Measurements from ENCODE around the gene PPM1G.

PPM1G gene

DNA sequence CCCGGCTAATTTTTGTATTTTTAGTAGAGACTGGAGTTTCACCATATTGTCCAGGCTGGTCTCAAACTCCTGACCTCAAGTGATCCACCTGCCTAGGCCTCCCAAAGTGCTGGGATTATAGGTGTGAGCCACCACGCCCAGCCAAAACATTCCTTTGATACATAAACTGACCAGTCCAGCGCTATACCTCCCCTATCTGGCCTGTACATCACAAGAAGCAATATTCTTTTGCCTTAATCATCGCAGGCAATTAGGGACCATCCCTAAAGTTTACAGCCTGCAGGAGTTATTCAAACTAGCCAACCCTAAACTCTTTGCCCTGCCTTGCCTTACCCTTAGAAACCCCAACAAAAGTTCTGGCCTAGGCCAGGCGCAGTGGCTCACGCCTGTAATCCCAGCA is 6.8 kb upstream of the PPM1G start:
- in situ Hi-C loops (cut with MboI; ENCODE audit: low sequenced_read_pairs): no loop called here

DNA sequence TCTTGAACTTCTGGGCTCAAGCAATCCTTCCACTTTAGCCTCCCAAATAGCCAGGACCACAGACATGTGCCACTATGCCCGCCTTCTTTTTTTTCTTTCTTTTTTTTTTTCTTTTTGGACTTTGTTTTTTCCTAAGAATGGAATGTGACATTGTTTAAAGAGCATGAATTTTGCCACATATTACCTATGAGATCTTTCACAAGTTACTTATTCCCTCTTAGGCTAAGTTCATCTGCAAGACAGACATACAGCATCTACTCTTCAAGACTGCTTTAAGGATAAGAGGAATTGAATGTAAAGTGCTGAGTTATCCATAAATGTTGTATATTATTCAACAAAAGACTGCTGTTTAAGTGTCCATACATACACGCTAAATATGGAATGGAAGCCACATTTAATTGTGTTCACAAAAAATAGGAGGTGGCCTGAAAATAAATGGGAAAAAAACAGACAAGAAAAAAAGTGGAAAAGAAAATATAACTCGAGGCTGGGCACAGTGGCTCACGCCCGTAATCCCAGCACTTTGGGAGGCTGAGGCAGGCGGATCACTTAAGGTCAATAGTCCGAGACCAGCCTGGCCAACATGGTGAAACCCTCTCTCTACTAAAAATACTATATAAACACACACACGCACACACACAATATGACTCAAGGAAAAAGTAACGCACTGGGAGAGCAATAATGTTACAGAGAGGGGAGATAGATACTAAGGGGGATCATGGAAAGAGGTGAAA is 3.2 kb upstream of the PPM1G start:
- in situ Hi-C loops (cut with MboI; ENCODE audit: low sequenced_read_pairs): no loop called here

DNA sequence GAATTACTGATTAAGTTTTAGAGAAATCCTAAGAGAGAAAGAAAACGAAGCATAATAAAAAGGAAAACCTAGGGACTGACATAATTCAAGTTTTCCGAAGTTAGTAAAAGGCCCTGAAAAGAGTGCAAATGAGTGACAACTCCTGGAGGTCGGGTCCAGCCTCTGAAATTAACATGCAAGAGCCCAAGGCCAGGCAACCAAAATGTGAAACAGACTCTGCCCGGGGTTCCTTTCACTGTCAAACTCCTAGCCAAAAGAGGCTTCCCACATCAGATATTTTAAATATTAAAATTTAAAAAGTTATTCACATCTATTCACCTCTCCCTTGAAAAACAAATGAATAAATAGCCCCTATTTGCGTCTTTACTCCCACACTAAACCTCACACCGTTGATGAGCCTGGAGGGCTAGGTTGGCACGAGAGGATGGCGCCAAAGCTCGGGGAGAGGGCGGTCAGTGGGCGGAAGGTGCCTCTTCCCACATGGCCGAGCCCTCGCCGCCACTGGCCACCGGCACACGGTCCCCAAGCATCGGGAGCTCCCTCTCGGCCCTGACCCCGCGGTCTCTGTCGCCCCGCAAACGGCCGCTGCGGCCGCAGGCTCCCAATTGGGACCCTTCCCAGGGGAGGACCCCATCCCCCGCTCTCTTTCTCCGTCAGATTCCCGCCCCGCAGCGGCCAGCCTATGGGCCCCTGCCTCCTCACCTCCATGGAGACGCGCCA is 630 bp downstream of the PPM1G start:
- in situ Hi-C loops (cut with MboI; ENCODE audit: low sequenced_read_pairs): no loop called here

DNA sequence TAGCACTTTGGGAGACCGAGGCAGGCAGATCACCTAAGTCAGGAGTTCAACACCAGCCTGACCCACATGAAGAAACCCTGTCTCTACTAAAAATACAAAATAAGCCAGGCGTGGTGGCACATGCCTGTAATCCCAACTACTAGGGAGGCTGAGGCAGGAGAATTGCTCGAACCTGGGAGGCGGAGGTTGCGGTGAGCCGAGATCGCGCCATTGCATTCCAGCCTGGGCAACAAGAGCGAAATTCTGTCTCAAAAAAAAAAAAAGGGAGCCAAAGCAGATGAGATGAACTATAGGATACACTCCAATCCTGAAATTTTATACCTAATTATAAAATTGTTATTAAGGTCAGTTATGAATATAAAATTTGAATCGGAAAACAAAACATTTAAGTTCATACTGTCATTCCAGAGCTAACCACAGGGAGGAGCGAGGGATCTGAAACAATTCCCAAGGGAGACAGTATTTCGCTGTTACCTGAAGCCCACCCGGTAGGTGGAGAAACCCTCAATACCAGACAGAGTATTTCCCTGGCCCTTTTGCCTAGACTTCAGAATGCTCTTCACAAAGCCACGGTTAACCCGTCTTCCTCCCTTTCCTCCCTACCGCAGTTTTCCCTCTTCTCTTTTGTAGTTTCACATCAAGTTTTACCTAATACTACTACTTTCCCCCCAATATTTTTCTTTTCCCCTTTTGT is 1.4 kb downstream of the PPM1G start:
- in situ Hi-C loops (cut with MboI; ENCODE audit: low sequenced_read_pairs): no loop called here

DNA sequence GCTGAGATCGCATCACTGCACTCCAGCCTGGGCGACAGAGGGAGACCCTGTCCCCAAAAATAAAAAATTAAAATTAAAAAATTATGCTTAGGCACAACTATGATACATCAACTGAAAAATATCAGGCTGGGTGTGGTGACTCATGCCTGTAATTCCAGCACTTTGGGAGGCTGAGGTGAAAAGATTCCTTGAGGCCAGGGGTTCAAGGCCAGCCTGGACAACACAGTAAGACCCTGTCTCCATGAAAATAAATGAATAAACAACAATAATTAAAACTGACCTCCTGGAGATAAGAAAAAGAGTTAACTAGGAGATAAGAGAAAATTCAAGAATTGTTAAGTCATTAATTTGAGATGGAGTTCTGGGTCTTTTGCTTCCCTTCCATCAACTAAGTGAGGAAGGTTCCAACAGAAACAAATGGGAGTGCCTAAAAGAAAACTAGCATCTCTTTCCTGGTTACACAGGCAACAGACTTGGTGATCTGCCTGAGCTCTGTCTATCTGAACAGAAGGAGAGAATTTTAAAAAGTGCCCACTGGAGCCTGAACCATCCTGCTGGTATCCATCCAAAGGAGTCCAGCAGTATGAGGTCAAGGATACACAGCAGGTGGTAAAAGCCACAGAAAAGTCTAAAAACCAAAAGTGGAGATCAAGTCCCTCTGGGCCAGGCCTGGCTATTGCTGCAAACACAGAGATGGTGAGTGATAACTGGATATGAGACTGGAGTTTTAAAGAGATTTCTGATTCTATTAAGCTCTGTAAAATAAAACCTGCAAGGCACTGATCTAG is 8.8 kb downstream of the PPM1G start:
- in situ Hi-C loops (cut with MboI; ENCODE audit: low sequenced_read_pairs): no loop called here

DNA sequence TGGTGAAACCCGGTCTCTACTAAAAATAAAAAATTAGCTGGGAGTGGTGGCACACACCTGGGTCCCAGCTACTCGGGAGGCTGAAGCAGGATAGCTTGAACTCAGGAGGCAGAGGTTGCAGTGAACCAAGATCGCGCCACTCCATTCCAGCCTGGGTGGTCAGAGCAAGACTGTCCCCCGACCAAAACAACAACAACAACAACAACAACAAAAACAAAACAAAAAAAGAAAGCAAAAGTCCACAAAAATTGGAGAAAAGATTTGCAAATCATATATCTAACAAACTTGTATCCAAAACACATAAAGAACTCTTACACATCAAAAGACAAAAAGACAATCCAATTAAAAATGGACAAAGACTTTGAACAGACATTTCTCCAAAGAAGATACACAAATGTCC is 10.4 kb downstream of the PPM1G start:
- in situ Hi-C loops (cut with MboI; ENCODE audit: low sequenced_read_pairs): no loop called here

DNA sequence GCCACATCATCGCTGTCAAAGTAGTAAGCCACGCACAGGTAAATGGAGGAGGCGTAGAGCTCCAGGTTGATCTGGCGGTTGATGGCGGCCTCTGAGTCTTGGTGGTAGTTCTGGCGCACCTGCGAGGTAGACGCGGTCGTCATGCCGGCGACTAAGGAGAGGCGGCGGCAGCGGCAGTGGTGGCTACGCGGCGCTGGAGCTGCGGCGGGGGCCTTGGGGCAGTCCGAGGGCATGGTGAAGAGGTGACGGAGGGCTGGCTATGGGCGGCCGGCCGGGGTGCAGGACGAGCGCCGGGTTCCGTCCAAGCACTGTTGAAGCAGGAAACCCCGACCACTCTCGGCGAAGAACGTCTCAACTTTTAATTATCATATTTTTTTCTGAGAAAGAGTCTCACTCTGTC is 16.2 kb downstream of the PPM1G start:
- in situ Hi-C loops (cut with MboI; ENCODE audit: low sequenced_read_pairs): no loop called here

DNA sequence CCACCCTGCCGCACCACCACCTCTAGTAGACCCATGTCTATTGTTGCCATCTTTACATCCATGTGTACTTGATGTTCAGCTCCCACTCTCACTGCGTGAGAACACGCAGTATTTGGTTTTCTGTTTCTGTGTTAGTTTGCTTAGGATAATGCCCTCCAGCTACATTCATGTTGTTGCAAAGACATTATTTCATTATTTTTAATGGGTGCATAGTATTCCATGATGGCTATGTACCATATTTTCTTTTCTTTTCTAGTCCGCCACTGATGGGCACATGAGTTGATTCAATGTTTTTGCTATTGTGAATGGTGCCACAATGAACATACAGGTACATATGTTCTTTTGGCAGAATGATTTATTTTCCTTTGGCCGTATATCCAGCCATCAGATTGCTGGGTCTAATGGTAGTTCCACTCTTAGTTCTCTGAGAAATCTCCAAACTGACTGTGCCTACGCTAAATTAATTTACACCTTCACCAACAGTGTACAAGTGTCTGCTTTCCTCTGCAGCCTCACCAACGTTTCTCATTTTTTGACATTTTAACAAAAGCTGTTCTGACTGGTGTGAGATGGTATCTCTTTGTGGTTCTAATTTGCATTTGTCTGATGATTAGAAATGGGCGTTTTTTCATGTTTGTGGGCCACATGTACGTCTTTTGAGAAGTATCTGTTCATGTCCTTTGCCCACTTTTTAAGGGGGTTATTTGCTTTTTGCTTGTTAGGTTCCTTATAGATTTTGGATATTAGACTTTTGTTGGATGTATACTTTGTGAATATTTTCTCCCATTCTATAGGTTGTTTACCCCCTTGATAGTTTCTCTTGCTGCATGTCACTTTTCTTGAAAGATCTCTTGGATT is 18.3 kb downstream of the PPM1G start:
- in situ Hi-C loops (cut with MboI; ENCODE audit: low sequenced_read_pairs): no loop called here

DNA sequence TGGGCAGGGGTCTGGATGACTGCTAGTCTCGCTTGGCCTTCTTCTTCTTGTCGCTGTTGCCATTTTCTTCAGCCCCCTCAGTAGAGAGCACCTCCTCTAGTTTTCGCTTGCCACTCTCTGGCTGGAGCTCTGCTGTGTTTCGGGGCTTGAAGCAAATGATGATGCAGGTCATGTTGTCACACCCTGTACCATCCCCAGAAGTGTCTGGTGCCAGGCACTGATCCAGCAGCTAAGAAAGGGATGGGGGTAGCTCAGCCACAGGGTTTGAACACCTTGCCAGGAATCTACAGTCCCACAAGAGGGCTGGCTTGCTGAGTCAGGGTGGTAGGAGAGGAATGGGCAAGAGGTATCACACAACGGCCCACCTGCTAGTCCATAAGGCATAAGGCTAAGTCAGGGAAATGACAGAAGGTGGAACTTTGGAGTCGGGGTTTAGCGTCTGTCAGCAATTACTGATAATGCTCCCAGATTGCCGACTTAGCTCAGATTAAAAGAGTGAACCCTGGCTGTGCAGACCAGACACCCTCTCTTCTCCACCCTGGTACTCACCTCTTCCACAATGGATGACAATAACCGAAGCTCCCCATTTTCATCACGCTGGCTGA is 27.7 kb downstream of the PPM1G start:
- in situ Hi-C loops (cut with MboI; ENCODE audit: low sequenced_read_pairs): no loop called here

DNA sequence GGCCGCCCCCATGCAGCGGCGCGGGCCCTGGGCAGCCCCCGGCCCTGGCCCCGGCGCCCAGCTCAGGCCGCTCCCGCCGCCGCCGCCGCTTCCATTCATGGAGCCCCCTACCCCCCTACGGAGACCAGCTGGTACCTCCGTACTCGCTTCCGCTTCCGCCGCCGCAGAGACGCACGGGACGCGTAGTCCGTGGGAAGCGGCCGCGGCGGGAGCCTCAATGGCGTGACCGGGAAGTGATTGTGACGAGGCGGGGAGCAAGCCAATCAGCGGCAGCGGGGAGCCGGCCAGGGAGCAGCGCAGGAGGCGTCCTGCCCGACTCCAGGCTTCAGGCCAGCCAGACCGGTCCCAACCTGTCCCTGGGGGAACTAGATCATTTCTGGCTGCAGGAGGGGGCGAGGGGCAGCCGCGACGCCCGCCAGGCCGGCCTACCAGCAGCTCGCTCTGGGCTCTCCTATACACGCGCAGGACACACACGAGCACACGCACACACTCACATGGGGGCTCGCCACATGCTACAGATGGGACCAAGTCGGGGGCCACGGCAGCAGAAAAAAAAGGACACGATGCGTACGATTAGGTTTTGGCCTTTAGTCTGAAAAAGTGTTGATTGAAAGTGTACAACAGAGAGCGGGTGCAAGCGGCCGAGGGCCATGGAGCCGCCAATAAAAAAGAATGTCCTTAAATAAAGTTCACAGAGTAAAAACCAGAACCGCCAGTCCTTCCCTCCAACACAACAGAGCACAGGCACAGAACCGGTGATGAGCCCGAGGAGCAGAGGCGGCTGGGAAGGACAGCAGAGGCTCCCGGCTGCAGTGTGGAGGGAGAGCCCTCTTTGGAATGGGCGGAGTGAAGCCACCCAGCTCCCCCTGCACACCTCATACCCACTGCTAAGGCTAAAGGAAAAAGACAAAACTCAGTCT is 28.5 kb downstream of the PPM1G start, which contains the start of gene ZNF513:
ZNF513 (minus strand) TSS at position 109 of the 920 bp plus-strand sequence. CDS start 208 bp downstream, outside the sequence.
- in situ Hi-C loops (cut with MboI; ENCODE audit: low sequenced_read_pairs): no loop called here

DNA sequence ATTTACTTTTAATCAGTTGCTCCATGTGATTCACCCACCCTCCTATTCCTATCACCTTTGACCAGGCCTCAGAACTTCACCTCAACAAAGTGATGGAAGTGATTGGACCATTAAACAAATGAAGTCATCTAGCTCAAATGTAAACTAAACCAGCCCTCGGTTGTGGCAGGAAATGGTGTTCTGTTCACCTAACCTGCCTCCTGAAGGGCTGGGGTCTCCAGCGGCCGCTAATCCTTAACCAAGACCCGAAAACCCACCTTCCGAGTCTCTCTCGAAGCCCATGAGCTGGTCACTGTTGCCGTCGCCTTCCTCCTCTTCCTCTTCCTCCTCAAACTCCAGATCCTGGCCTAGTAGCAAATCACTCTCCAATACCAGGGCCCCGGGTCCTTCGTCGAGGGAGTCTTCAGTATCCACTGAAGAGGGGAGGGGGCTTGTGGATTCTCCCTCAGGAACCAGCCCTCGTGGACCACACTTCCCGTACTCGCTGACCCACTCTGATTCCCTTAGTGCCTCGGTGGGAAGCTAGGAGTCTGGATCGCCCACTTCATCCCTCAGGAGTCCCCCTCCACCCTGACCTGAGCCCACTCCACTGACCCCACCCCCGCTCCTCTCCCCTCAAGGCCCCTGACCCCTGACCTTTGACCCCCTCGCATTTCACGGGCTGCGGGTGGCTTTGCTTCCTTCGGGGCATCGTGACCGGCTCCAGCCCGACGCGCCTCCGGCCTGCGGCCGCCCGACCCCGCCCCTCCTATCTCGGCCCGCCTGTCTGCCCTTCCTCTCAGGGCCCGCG is 29.4 kb downstream of the PPM1G start:
- in situ Hi-C loops (cut with MboI; ENCODE audit: low sequenced_read_pairs): no loop called here

DNA sequence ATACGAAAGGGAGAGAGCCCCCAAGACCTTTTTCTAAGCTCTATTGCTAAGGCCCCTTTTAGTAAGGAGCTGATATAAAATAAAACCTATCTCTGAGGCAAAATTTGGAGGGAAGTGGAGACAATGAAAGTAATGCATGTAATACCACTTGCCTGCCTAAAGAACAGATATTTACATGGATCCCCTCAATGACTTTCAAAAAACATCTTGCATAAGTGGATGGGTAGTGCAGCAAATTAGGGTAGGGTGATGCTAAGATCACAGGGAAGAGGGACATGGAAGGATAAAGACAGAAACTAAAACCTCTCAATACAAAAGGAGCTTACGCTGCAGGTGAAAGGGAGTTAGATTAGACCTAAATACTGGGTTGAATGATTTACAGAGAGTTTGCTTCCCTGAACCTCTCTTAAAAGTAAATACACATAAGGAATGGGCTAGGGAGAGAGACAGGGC is 30.0 kb downstream of the PPM1G start:
- in situ Hi-C loops (cut with MboI; ENCODE audit: low sequenced_read_pairs): no loop called here

DNA sequence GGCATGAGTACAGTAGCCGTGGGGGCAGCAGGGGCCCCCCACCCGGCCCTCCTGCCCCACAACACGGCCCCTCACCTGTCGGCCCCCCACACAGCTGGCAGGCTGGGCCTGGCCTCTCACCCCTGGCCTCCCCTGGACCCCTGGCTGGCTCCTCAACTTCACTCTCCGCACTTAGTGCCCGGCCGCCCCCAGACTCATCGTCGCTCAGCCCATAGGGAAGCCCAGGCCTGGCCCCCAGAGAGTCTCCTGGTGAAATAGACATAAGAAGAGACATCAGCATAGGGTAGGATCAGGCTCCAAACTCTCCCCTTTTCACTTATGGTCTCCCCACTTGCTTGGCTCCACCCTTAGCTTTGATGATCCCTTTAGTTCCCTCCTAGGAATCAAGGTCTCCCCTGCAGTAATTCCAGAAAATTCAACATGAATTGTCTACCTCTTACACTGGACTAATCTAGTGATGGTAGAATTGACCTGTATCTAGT is 30.5 kb downstream of the PPM1G start:
- in situ Hi-C loops (cut with MboI; ENCODE audit: low sequenced_read_pairs): no loop called here

DNA sequence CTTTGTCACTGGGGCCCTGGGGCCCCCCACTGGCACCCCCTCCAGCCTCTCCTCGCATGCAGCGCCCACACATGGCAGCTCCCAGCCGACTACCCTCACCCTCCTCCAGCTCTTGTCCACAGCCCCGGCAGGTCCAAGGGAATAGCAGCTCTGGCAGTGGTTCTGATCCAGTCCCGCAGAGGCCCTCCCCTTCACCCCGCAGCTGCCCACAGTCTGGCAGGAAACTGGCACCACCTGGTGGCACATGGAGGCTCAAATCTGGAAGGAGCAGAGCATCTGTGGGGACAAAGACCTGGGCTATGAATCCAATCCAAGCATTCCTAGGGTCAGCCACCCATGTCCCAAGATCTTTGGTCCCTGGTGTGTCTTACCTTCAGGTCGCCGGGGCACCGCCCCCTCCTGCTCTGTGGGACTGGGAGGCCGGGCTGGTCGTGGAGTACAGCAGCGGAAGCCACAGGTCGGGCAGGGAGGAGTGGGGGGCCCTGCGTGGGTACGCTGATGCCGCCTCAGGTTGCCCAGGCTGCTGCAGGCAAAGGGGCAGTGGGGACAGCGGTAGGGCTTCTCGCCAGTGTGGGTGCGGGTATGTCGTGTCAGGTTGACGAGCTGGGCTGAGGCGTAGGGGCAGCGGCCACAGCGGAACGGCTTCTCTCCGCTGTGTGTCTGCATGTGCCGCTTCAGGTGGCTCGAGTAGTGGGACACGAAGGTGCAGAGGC is 31.1 kb downstream of the PPM1G start:
- in situ Hi-C loops (cut with MboI; ENCODE audit: low sequenced_read_pairs): no loop called here

DNA sequence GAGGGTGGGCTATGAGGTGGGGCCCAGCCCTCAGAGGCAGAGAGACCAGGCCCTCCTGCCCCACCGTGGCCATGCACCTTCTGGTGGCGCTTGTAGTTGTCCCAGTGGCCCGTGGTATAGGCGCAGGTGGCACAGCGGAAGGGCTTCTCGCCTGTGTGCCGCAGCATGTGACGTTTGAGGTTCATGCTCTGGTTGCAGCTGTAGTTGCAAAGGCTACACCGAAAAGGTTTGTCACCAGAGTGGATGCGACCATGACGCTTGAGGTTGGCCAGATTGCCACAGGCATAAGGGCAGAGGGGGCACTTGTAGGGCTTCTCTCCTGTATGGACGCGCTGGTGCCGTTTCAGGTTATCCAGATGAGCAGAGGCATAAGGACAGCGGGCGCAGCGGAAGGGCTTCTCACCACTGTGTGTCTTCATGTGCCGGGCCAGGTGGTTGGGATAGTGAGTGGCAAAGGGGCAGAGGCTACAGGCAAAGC is 31.7 kb downstream of the PPM1G start:
- in situ Hi-C loops (cut with MboI; ENCODE audit: low sequenced_read_pairs): no loop called here

DNA sequence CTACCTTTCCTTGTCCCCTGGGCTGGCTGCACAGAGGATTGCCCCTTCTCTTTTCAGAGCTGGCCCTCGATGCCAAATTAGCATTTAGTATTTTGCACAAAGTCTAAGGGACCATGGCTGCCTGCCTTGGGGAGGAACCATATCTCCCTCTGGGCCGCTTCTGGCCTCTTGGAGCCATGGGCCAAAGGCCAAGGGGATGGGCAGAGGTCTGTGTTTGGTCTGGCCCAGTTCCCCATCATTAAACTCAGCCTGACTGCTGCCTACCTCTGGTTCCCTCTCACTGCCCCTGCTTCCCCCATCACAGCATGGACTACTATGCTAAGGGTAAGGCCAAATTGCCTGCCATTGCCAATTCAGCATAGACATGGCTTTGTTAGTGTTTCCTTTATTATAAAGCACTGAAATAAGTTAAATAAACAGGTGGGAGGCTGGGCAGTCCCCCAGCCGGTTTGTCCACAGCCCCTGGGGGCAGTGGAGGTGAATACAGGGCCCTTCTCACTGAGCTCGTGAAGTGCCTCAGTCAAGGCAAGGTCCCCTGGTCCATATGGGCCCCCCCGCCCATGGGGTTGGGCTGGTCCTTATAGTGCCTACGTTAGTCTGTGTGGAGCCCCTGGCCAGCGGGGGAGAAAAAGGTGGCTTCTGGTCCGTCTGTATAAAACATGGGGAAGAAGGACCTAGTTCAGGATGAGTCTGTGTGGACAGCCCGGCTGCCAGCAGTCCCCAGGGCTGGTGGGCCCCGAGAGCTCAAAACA is 32.3 kb downstream of the PPM1G start:
- in situ Hi-C loops (cut with MboI; ENCODE audit: low sequenced_read_pairs): no loop called here

All from HL-60/S4 treated with retinoic acid at 250 ng/mL for 4 days and 3 days (cell line).